T-helper 1 cell treated with Interleukin-12 subunit alpha and Interleukin-12 subunit beta and Interleukin-4 antibody, amounts not matched to agents 30 ng/mL and 1 ng/mL, for 36 hours (primary cell): ENCODE measurements around the gene PDE6D. TPM values are rescaled to one million over a fixed set of nuclear protein-coding genes. Genes with fewer than 3 reads are reported as not detected.

Experiments
- intact Hi-C: fragments of 100-400 bp; cut with micrococcal nuclease; formaldehyde crosslinking; loops from one replicate; pipeline ENCODE4 v1.15.1; 2024
- total RNA-seq: library from RNA; stranded (reverse); gene quantifications from 2 replicates; pipeline ENCODE4 v1.2.3, GENCODE V29; 2022

The PDE6D gene
- total RNA-seq, 1 donor from 2014 or later: 39.1 TPM

GRCh38 chr2:231709636-231709980 is 71.5 kb downstream of the PDE6D start:
- intact Hi-C loops: loop anchor here (5.0 to 10.0 kb wide), 4 partner anchors 655 to 1558 kb away; partner anchors contain the start of genes ATG16L1, GIGYF2 and PSMD1

- intact Hi-C loops: loop anchor here (1.0 to 10.0 kb wide), 6 partner anchors 72 to 1558 kb away; partner anchors contain the start of genes ATG16L1, GIGYF2, PDE6D and PSMD1
Measured at GRCh38 chr2:231708773-231709635, 72.1 kb downstream of the PDE6D start.

GRCh38 chr2:231707927-231708772 is 72.9 kb downstream of the PDE6D start, which contains the start of gene PTMA:
Gene PTMA, plus strand, starts transcription at chr2:231708525. Its CDS starts 182 bp downstream, at chr2:231708707.
- intact Hi-C loops: loop anchor here (1.0 to 10.0 kb wide), 8 partner anchors 73 to 1559 kb away; partner anchors contain the start of genes ATG16L1, GIGYF2, PDE6D and PSMD1

GRCh38 chr2:231707625-231707926 is 73.5 kb downstream of the PDE6D start:
- intact Hi-C loops: loop anchor here (1.0 to 10.0 kb wide), 6 partner anchors 162 to 1560 kb away; partner anchors contain the start of genes ATG16L1, GIGYF2 and PSMD1

GRCh38 chr2:231706731-231707624 is 74.1 kb downstream of the PDE6D start:
- intact Hi-C loops: loop anchor here (1.0 to 10.0 kb wide), 10 partner anchors 8 to 1560 kb away; partner anchors contain the start of genes ATG16L1, GIGYF2 and PSMD1

GRCh38 chr2:231704017-231704416 is 77.1 kb downstream of the PDE6D start:
- intact Hi-C loops: loop anchor here (10.0 kb wide), 1 partner anchor 649 kb away; the partner anchor contains the start of gene PSMD1

GRCh38 chr2:231701456-231702373 is 79.4 kb downstream of the PDE6D start:
- intact Hi-C loops: loop anchor here (10.0 kb wide), 1 partner anchor 647 kb away; the partner anchor contains the start of gene PSMD1

GRCh38 chr2:231699006-231699405 is 82.1 kb downstream of the PDE6D start:
- intact Hi-C loops: no loop called here

GRCh38 chr2:231696004-231696367 is 85.1 kb downstream of the PDE6D start:
- intact Hi-C loops: no loop called here

- intact Hi-C loops: no loop called here
Measured at GRCh38 chr2:231693956-231694355, 87.1 kb downstream of the PDE6D start.

GRCh38 chr2:231692847-231693246 is 88.2 kb downstream of the PDE6D start:
- intact Hi-C loops: no loop called here

- intact Hi-C loops: no loop called here
Measured at GRCh38 chr2:231691251-231691772, 89.8 kb downstream of the PDE6D start.

- intact Hi-C loops: no loop called here
Measured at GRCh38 chr2:231689124-231689893, 91.8 kb downstream of the PDE6D start.

GRCh38 chr2:231688719-231689118 is 92.4 kb downstream of the PDE6D start:
- intact Hi-C loops: no loop called here

- intact Hi-C loops: no loop called here
Measured at GRCh38 chr2:231687961-231688360, 93.1 kb downstream of the PDE6D start.

GRCh38 chr2:231687133-231687852 is 93.8 kb downstream of the PDE6D start:
- intact Hi-C loops: no loop called here

GRCh38 chr2:231686192-231687100 is 94.6 kb downstream of the PDE6D start:
- intact Hi-C loops: no loop called here
